HG03066 (cell line): ENCODE measurements around the gene CDK11B.
"Not testable (repeated sequence)": the region's sequence is repeated elsewhere in the genome, so short reads cannot be mapped to it uniquely, and the experiment has no call there.

ENCODE experiments used
- ATAC-seq: cut with Tn5 transposase; IDR thresholded peaks from one replicate; pipeline ENCODE4 v1.9.1; 2021; ENCODE audit warnings: low read depth; ENCODE audit not compliant: unreplicated experiment

CDK11B gene

GRCh38 chr1:1658583-1659549, at the start of gene CDK11B:
CDK11B (minus strand) TSS chr1:1659004; CDS start chr1:1657485, 1,519 bp downstream.
- peak; percentile 69 for ATAC-seq

DNA sequence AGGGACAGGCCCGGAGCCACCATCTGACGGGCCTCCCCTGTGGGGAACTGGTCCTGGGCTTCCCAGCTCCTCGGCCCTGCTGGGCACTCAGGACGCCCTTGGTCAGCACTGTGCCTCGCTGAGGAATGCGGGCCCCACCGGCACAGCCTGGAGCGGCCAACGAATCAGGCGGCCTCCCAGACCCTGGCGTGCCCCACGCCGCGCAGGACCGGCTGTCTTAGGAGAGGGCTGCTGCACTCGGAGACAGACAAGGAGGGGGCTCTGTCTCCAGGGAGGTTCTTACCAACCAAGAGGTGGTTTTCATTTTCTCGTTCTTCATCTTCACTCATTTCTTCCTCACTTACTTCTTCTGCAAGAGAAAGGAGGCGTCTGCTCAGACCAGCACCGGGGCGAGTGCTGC, 49.1 kb upstream of the CDK11B start:
- ATAC-seq: not testable (repeated sequence)

GRCh38 chr1:1707241-1707640, 48.4 kb upstream of the CDK11B start:
- not testable (repeated sequence) for ATAC-seq

GRCh38 chr1:1705623-1706022, 46.8 kb upstream of the CDK11B start:
- not testable (repeated sequence) for ATAC-seq

DNA sequence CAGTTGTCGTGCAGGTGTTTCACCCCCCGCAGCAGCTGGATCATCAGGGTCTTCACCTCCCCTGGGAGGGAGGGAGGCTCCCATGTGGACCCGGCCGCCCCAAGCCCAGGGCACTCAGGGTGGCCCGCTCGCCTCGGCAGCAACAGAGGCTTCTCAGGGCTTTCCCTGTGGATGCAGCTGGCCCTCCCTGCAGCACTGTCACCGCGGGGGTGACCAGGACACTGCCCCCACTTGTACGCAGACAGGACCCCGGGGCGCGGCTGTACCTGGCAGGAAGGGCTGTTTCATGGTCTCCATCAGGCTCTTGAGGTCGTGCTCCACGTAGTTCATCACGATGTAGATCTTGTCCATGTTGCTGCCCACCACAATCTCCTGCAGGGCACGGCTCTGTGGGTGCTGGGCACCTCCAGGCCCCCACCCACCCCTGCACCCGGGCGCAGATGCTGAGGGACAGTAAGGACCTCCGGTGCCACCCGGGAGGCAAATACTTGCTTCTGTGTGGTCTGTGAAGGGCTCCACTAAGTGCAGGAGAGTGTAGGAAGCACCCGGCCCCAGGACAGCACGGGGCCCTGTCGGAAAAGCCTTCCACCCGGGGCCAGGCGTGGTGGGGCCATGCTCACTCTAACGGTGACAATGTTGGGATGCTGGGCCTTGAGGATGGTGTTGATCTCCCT, 45.6 kb upstream of the CDK11B start:
- ATAC-seq: not testable (repeated sequence)

DNA sequence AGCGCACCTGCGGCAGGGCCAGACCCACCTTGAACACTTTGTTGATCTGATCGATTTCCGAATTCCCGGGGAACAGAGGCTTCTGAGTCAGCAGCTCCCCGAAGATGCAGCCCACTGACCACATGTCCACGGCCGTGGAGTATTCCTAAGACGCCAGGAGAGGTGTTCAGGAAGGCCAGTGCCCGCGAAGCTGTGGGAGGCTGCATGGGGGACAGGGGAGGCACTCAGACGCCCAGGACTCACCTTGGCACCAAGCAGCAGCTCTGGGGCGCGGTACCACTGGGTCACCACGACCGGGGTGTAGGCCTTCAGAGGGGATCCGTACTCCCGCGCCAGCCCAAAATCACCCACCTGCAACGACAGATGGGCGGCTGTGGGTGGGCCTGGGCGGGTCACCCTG, 45.0 kb upstream of the CDK11B start:
- ATAC-seq: no peak

GRCh38 chr1:1702506-1702905, 43.7 kb upstream of the CDK11B start:
- not testable (repeated sequence) for ATAC-seq

GRCh38 chr1:1700557-1700956, 41.8 kb upstream of the CDK11B start:
- ATAC-seq: not testable (repeated sequence)

GRCh38 chr1:1700067-1700466, 41.3 kb upstream of the CDK11B start:
- not testable (repeated sequence) for ATAC-seq

DNA sequence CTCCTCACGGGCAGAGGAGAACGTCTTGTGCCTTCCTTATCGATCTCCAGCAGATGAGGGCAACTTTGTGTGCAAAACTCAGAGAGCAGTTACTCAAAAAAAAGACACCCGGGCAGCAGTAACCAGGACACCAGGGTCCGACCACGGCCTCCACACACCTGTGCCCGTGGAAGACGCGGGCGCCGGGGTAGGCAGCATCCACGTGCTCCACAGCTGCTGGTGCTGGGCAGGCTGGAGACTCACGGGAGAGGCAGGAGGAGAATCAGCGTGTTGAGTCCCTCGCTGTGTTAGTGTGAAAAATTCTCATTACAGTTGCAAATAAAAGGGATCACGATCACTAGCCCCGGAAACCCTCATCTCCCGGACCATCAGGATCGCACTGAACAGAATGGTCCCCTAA, 40.3 kb upstream of the CDK11B start:
- ATAC-seq: not testable (repeated sequence)

DNA sequence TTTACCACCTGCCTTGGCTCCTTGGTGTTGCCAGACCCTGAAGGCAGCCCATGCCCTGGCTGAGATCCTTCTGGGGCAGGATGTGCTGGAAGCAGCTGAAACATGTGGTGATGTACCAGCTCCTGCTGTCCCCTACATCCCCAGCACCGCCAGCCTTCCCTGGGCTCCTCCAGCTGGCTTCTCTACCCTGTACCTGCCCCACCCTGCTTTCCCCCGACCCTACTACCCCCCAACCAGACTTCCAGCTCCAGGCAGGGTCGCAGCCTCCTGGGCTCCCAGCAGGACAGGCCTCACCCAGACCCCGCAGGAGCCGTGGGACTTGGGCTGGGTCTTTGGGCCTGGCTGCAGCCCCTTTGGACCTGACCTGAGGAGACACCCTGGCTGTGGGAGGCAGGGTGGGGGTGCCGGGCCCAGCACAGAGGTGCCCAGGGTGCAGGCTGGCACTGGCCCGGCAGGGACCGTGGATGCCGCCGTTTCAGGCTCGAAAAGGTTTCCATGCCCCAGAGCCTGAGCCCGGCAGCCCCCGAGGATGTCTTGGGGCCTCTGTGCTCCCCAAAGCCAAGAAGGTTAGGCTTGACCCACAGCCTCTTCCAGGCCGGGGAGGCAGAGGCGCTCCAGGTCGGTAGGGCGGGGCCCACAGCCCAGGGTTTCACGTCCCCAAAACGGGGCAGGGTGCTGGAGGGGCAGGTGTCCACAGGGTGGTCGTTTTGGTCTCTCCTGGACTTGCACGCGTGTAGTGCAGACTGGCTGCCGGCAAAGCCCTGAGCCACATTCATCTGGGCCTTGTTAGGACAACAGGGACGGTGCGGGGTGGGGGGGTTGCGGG, 38.8 kb upstream of the CDK11B start:
- ATAC-seq: not testable (repeated sequence)

DNA sequence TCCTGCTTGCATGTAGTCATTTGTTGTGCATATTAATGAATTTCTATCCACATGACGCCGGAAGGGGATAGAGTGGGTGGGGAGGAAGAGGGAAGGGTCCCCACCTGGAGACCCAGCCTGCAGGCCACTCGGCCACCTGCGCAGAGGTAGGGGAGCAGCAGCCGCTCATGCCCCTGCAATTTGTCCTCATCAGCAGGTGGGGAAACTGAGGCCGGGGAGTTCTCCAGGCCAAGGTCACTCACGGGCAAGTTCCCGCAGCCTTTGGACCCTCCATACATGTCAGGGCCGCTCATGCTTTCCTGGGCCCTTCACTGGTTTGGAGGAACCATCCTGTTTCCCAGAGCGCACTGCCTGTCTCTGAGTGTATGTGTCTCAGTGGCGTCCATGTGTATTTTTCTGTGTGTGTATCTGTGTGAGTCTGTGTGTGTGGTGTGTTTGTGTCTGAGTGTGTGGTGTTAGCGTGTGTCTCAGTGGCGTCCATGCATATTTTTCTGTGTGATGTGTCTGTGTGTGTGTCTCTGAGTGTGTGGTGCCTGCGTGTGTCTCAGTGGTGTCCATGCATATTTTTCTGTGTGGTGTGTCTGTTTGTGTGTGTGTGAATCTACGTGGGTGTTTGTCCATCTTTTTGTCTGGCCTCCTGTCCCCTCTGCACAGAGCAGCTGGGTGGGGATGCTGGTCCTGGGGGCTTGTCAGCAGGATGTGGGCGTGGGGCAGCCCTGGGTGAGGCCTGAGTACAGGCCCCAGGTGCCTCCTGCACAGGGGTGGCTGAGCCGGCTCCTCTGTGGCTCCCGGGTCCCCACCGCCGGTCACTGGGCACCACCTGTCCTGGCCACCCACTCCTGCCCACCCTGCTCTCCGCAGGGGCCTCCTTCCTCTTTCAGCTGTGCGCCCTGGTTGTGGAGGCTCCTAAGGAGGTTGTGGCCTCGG, 37.9 kb upstream of the CDK11B start:
- ATAC-seq: not testable (repeated sequence)

GRCh38 chr1:1692714-1693647, 34.2 kb upstream of the CDK11B start, which contains the start of gene SLC35E2B:
SLC35E2B (minus strand) TSS chr1:1692795; CDS start chr1:1676699, 16,096 bp downstream.
- ATAC-seq: peak; percentile 67

DNA sequence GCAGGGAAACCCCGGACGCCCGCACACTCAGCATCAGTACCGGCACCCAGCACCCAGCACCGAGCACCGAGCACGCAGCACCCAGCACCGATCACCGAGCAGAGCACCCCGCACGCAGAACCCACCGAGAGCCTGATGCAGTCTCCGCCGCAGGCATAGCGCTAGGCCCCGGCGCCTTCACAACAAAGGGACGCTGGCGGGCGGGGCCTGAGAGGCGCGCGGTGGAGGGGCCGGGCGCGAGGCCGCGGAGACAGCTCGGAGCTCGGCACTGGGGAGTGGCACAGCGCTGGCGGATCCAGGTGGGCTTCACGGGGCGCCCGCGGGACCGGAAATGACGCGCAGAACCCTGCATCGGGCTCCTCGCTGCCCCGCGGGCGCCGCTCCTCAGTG, 33.5 kb upstream of the CDK11B start:
- ATAC-seq: peak; percentile 48

GRCh38 chr1:1691443-1691842, 32.6 kb upstream of the CDK11B start:
- not testable (repeated sequence) for ATAC-seq

DNA sequence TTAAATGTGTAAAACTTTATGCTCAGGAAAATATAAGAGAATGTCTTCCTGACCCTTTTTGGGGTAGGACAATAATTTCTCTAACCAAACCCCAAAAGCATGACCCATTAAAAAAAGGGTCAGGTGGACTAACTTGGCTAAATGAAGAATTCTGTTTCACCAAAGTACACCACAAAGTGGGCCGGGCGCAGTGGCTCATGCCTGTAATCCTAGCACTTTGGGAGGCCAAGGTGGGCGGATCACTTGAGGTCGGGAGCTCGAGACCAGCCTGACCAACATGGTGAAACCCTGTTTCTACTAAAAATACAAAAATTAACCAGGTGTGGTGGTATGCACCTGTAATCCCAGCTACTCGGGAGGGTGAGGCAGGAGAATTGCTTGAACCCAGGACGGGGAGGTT, 30.7 kb upstream of the CDK11B start:
- not testable (repeated sequence) for ATAC-seq

- no peak for ATAC-seq
Measured at GRCh38 chr1:1687846-1688245, 29.0 kb upstream of the CDK11B start.

DNA sequence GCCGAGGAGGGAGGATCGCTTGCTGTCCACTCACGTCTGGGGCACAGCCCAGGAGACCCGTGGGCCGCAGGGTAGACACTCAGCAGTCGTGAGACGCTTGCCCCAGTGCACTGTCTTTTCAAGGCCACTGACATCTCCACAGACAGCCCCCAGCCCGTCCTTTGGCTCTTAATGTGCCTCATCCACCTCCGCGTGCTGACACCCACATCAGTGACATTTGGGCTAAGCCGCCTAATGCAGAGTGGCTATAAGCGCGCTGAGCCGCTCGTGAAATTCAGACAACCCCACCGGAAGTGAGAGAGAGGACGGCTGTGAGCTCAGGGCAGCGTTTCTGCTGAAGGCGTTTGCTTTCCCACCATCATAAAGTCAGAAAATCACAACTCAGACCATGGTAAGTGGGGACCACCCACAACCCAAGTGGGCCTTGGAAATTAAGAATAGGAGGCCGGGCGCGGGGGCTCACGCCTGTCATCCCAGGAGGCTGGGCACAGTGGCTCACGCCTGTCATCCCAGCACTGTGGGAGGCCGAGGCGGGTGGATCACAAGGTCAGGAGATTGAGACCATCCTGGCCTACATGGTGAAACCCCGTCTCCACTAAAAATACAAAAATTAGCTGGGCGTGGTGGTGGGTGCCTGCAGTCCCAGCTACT, 25.4 kb upstream of the CDK11B start:
- ATAC-seq: no peak
